ENCODE measurements around the gene ADAMTS12. TPM values are rescaled to one million over a fixed set of nuclear protein-coding genes. Genes with fewer than 3 reads are reported as not detected.
"Not testable (repeated sequence)": the region's sequence is repeated elsewhere in the genome, so short reads cannot be mapped to it uniquely, and the experiment has no call there.

Gene ADAMTS12
- total RNA-seq, 1 donor from 2014 or later = 1.9 TPM

- ATAC-seq = no peak
These were observed 353.6 kb downstream of the ADAMTS12 start for GRCh38 chr5:33538201-33538600.

GRCh38 chr5:33537240-33537639, 354.6 kb downstream of the ADAMTS12 start:
- DNase-seq (ENCODE audit: low spot score) (no peak), ATAC-seq (no peak)

More at GRCh38 chr5:33538201-33538600, 353.6 kb downstream of the ADAMTS12 start:
- no peak for DNase-seq (ENCODE audit: low spot score)

GRCh38 chr5:33536802-33537201, 355.0 kb downstream of the ADAMTS12 start:
- ATAC-seq (no peak), DNase-seq (ENCODE audit: low spot score) (no peak)

- ATAC-seq (no peak), DNase-seq (ENCODE audit: low spot score) (no peak)
These were observed 360.0 kb downstream of the ADAMTS12 start for GRCh38 chr5:33531824-33532223.

- DNase-seq (ENCODE audit: low spot score) (no peak), ATAC-seq (no peak)
These were observed 360.8 kb downstream of the ADAMTS12 start for GRCh38 chr5:33531037-33531298.

- DNase-seq (ENCODE audit: low spot score) (no peak), ATAC-seq (no peak)
These were observed 361.4 kb downstream of the ADAMTS12 start for GRCh38 chr5:33530183-33531036.

GRCh38 chr5:33527696-33528095, 364.1 kb downstream of the ADAMTS12 start:
- DNase-seq (ENCODE audit: low spot score) (no peak), ATAC-seq (no peak)

- ATAC-seq = no peak
- DNase-seq (ENCODE audit: low spot score) = no peak
These were observed 365.0 kb downstream of the ADAMTS12 start for GRCh38 chr5:33526755-33527154.

- no peak for DNase-seq (ENCODE audit: low spot score)
These were observed 367.3 kb downstream of the ADAMTS12 start for GRCh38 chr5:33524476-33524875.

GRCh38 chr5:33523208-33523771, 368.5 kb downstream of the ADAMTS12 start:
- DNase-seq (ENCODE audit: low spot score) = no peak
- ATAC-seq = no peak

More at GRCh38 chr5:33524476-33524875, 367.3 kb downstream of the ADAMTS12 start:
- no peak for ATAC-seq

GRCh38 chr5:33516421-33516820, 375.4 kb downstream of the ADAMTS12 start:
- ATAC-seq (no peak), DNase-seq (ENCODE audit: low spot score) (no peak)

GRCh38 chr5:33515366-33515765, 376.4 kb downstream of the ADAMTS12 start:
- ATAC-seq; DNase-seq (ENCODE audit: low spot score): not testable (repeated sequence)

GRCh38 chr5:33513462-33514185, 378.2 kb downstream of the ADAMTS12 start:
- ATAC-seq = no peak
- DNase-seq (ENCODE audit: low spot score) = no peak

GRCh38 chr5:33509036-33509435, 382.8 kb downstream of the ADAMTS12 start:
- ATAC-seq = no peak
- no peak for DNase-seq (ENCODE audit: low spot score)

GRCh38 chr5:33507426-33507825, 384.4 kb downstream of the ADAMTS12 start:
- no peak for DNase-seq (ENCODE audit: low spot score)
- ATAC-seq = no peak

- ATAC-seq = no peak
These were observed 387.2 kb downstream of the ADAMTS12 start for GRCh38 chr5:33504570-33504969.

GRCh38 chr5:33501899-33502298, 389.9 kb downstream of the ADAMTS12 start:
- DNase-seq (ENCODE audit: low spot score) = no peak
- ATAC-seq = no peak

More at GRCh38 chr5:33504570-33504969, 387.2 kb downstream of the ADAMTS12 start:
- no peak for DNase-seq (ENCODE audit: low spot score)

GRCh38 chr5:33501260-33501659, 390.5 kb downstream of the ADAMTS12 start:
- DNase-seq (ENCODE audit: low spot score) (no peak), ATAC-seq (no peak)

- DNase-seq (ENCODE audit: low spot score) (no peak), ATAC-seq (no peak)
These were observed 397.3 kb downstream of the ADAMTS12 start for GRCh38 chr5:33494466-33494865.

GRCh38 chr5:33491941-33492340, 399.8 kb downstream of the ADAMTS12 start:
- ATAC-seq (no peak), DNase-seq (ENCODE audit: low spot score) (no peak)

GRCh38 chr5:33490071-33490665, 401.6 kb downstream of the ADAMTS12 start:
- DNase-seq (ENCODE audit: low spot score) (no peak), ATAC-seq (no peak)
